Prostate gland (tissue), 2 donors: ENCODE data around the gene ALK. TPM values are rescaled to one million over a fixed set of nuclear protein-coding genes. Genes with fewer than 3 reads are reported as not detected.
A peak's percentile ranks its signal among the peaks of the same experiment; 100 is the strongest.

ENCODE experiments used
- DNase-seq: peaks from one replicate; pipeline ENCODE4 v3.0.0-alpha.2; 2019; ENCODE audit warnings: low spot score
- H3K27ac ChIP-seq, 2 donors: fragments of 200-600 bp; sonication (generic); 2 replicates each; pipeline ENCODE4 v1.5.1; 2017 to 2019
- H3K27me3 ChIP-seq: fragments of 200-600 bp; sonication (generic); replicated peaks from 2 replicates; pipeline ENCODE4 v1.5.1; 2019; ENCODE audit not compliant: insufficient read depth
- H3K36me3 ChIP-seq, 2 donors: fragments of 200-600 bp; sonication (generic); 1 replicate in 1 of 2; 2 replicates in 1 of 2; pipeline versions ENCODE4 v1.5.1 to v1.8.1; 2017 to 2019
- H3K4me1 ChIP-seq: fragments of 200-600 bp; sonication (generic); replicated peaks from 2 replicates; pipeline ENCODE4 v1.5.1; 2019
- H3K4me3 ChIP-seq, 2 donors: fragments of 200-600 bp; sonication (generic); 2 replicates each; pipeline ENCODE4 v1.5.1; 2017 to 2019
- H3K9me3 ChIP-seq: fragments of 200-600 bp; sonication (generic); 2 replicates; pipeline ENCODE4 v1.5.1; 2017
- POLR2A ChIP-seq: fragments of 450-650 bp; IDR thresholded peaks from one replicate; pipeline ENCODE4 v1.6.1; 2016; ENCODE audit warnings: antibody characterized with exemption, mild to moderate bottlenecking
- POLR2AphosphoS5 ChIP-seq: sonication (generic); formaldehyde crosslinking; IDR thresholded peaks from one replicate; pipeline ENCODE4 v1.6.1; 2017; ENCODE audit warnings: antibody characterized with exemption
- WGBS: methylation state at CpG from one replicate; pipeline ENCODE4 v1.1.5; 2018; 5-methylcytosine and 5-hydroxymethylcytosine counted together
- intact Hi-C: fragments of 100-400 bp; cut with DNase I; formaldehyde crosslinking; loops from one replicate; pipeline ENCODE4 v1.14.2; 2022
- total RNA-seq, 2 donors: library from RNA; depleted of rRNA; stranded (reverse); fragments of >200 nt; gene quantifications; one replicate each; pipeline ENCODE4 v1.1.0, GENCODE V29; 2016
- TF ChIP-seq, protein P1 (sequence below), 4 experiments: fragments of 200-600 bp in 2 of 4; fragments of 450-650 bp in 2 of 4; sonication (generic) in 2 of 4; IDR thresholded peaks; 1 replicate in 3 of 4; 2 replicates in 1 of 4; pipeline ENCODE4 v1.5.1; 2016 to 2019; ENCODE audit warnings: antibody characterized with exemption in 4 of 4, mild to moderate bottlenecking in 2 of 4, moderate library complexity in 2 of 4

The ALK gene
- total RNA-seq, 2 donors from 2014 or later: 0.14 to 1.2 TPM

DNA sequence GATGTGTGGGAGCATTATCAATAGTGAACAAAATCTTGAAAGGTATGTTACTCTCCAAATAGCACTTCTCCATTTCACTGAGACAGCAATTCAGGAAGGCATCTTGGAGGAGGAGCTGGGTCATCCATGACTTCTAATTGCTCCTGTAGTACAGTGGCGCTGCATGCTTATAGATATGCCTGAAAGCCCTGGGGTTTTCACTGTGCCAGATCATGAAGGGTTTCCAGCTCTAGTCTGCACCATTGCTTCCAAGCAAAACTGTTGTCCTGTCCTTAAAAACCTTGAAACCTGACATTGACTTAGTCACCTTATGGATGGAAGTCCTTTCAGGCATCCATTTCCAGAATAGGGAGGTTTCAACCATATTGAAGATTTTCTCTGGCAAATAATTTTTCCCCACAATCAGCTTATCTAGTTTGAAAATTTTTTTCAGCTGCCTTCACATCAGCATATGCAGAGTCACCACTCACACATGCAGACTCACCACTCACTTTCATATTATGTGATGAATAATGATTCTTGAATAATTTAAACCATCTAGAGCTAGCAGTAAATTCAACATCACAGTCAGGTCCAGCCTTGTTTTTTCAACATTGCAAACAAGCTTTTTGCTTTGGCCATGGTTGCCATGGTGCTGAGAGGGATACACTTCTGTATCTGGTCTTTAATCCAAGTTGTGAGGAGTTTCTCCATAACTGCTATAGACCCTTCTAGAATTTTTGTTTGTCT lies 509.0 kb downstream of the ALK start:
- H3K27ac ChIP-seq: no peak overlapping the region
- no peak for DNase-seq
- H3K36me3 ChIP-seq: no peaks in the 10 kb centered on the region
- no peaks in the 10 kb centered on the region for H3K27me3 ChIP-seq
- H3K4me3 ChIP-seq: no peak overlapping the region
- H3K9me3 ChIP-seq: no peaks in the 10 kb centered on the region
- TF ChIP-seq POLR2AphosphoS5: no peak
- TF ChIP-seq, protein P1, sequence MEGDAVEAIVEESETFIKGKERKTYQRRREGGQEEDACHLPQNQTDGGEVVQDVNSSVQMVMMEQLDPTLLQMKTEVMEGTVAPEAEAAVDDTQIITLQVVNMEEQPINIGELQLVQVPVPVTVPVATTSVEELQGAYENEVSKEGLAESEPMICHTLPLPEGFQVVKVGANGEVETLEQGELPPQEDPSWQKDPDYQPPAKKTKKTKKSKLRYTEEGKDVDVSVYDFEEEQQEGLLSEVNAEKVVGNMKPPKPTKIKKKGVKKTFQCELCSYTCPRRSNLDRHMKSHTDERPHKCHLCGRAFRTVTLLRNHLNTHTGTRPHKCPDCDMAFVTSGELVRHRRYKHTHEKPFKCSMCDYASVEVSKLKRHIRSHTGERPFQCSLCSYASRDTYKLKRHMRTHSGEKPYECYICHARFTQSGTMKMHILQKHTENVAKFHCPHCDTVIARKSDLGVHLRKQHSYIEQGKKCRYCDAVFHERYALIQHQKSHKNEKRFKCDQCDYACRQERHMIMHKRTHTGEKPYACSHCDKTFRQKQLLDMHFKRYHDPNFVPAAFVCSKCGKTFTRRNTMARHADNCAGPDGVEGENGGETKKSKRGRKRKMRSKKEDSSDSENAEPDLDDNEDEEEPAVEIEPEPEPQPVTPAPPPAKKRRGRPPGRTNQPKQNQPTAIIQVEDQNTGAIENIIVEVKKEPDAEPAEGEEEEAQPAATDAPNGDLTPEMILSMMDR (IDR thresholded peaks at IDR 0.05): no peak
- no peak for TF ChIP-seq POLR2A
- 85% methylated on average over 1 of the region's 1 CpG for WGBS
- no peaks in the 10 kb centered on the region for H3K4me1 ChIP-seq
- intact Hi-C loops: no loop called here

DNA sequence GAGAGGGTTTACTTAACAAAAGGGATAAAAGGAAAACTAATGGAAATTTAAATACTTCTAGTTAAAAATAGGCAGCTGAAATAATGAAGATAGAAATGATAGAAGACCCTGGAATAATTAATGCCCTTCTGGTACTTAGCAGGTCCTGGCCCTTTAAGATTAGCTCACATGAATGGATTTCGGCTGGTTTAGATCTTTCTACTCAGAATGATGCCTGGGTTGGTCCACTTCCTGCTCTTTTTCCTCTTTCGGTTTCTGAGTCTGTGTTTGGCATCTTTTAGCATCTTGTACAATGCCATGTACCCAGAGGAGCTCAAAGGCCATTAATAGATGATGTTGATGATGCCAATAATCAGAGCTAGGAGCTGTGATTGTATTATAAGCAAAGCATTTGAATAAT lies 515.7 kb downstream of the ALK start:
- Histone ChIP-seq H3K4me1 (no peaks in the 10 kb centered on the region), H3K9me3 (no peaks in the 10 kb centered on the region), H3K27ac (no peak overlapping the region), H3K27me3 (no peaks in the 10 kb centered on the region), H3K36me3 (no peaks in the 10 kb centered on the region), H3K4me3 (no peak overlapping the region)
- TF ChIP-seq, protein P1 (IDR thresholded peaks at IDR 0.05): no peak
- TF ChIP-seq POLR2A: no peak
- TF ChIP-seq POLR2AphosphoS5: no peak
- WGBS: 26% methylated on average over 2 of the region's 2 CpGs
- intact Hi-C loops: no loop called here
- DNase-seq: no peak

DNA sequence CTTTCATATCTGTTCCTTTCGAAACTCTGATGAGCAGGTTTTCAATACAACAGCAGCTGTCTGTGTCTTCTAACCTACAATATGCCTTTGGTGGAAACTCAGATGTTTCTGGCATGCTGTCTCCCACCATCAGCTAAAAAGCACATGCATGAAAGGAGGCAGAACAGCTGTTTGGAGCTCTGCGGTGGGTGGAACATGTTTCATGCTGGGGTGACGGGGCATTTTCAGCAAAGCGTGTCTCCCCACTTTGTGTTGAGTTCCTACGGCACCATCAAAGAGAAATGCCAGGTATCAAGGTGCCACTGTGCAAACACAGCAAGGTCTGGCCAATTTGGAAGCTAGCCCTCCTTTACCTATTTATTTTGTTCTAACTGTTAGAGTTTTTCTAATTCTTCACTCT lies 516.1 kb downstream of the ALK start:
- no peaks in the 10 kb centered on the region for H3K9me3 ChIP-seq
- no peak overlapping the region for H3K4me3 ChIP-seq
- intact Hi-C loops: no loop called here
- TF ChIP-seq POLR2AphosphoS5 (no peak), POLR2A (no peak)
- TF ChIP-seq, protein P1 (IDR thresholded peaks at IDR 0.05): no peak
- H3K36me3 ChIP-seq: no peaks in the 10 kb centered on the region
- no peak overlapping the region for H3K27ac ChIP-seq
- H3K27me3 ChIP-seq: no peaks in the 10 kb centered on the region
- WGBS: 46% methylated on average over 5 of the region's 5 CpGs
- DNase-seq: no peak
- H3K4me1 ChIP-seq: no peaks in the 10 kb centered on the region

DNA sequence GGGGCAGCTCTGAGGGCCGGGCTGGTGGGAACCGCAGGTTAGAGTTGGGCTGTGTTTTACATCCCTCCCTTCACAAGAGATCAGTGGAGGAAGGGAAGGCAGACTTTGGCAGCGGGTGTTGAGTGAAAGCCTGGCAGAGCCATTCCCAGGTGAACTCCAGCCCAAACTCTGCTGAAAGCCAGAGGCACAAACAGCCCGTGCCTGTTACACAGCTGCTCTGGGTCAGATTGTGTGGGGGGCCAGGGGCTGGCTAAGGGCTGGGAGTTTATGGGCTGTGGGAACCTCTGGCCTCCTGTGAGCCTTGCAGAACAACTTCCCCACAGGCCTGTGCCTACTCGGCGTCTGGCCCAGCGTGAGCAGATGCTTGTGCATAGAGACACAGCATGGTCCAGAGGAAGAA lies 519.4 kb downstream of the ALK start:
- Histone ChIP-seq H3K36me3 (no peaks in the 10 kb centered on the region), H3K27ac (no peak overlapping the region), H3K4me1 (no peaks in the 10 kb centered on the region), H3K4me3 (no peak overlapping the region), H3K9me3 (no peaks in the 10 kb centered on the region), H3K27me3 (no peaks in the 10 kb centered on the region)
- WGBS: 40% methylated on average over 7 of the region's 7 CpGs
- intact Hi-C loops: no loop called here
- DNase-seq: peak; percentile 11
- TF ChIP-seq, protein P1 (IDR thresholded peaks at IDR 0.05): no peak
- TF ChIP-seq POLR2AphosphoS5 (no peak), POLR2A (no peak)
